ENCODE data around the gene KREMEN1.

- TF ChIP-seq CTCF (IDR thresholded peaks at IDR 0.05; ENCODE audit: low read depth, low read length, missing input control), result no peak
- no peak for TF ChIP-seq ZBTB33 (IDR thresholded peaks at IDR 0.05)
- TF ChIP-seq RAD21 (IDR thresholded peaks at IDR 0.05), result no peak
- no peak for TF ChIP-seq TAF1 (conservative IDR thresholded peaks at IDR 0.05)
- no peak for TF ChIP-seq JUND (IDR thresholded peaks at IDR 0.05)
- TF ChIP-seq YY1 (IDR thresholded peaks at IDR 0.05), result no peak
- no peak for TF ChIP-seq HNF4G (IDR thresholded peaks at IDR 0.05)
- no peak for TF ChIP-seq GABPA (IDR thresholded peaks at IDR 0.05 in 1 of 2, conservative IDR thresholded peaks at IDR 0.05 in 1 of 2)
- no peak for TF ChIP-seq SP1 (IDR thresholded peaks at IDR 0.05)
- no peak for TF ChIP-seq EGR1 (IDR thresholded peaks at IDR 0.05; ENCODE audit: low read depth in 2 of 2)
These were observed 78.5 kb downstream of the KREMEN1 start for GRCh38 chr22:29151316-29151715.

Data from liver (tissue), 3 donors.